COLO829 (cell line): ENCODE results near the gene SCP2.

Source experiments
- DNase-seq: peaks from one replicate; pipeline ENCODE4 v3.0.0; 2012; ENCODE audit warnings: low spot score

Gene SCP2

DNA sequence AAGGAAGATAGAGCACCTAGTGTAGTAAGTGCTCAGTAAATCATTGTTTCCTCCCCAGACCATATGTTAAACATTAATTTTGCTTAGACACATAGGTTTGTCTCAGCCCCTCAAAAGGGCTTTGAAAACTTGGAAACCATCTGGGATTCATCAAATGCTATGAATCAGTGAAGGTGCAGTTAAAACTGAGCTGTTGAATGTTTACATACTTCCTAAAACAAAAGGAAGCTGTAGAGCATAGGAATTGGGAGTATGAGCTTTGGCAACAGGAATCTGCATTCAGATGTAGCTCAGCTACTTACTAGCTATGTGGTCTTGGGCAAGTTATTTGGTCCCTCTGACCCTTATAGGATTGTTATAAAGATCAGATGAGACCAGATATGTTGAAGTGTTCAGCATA, 116.2 kb downstream of the SCP2 start:
- no peak for DNase-seq

DNA sequence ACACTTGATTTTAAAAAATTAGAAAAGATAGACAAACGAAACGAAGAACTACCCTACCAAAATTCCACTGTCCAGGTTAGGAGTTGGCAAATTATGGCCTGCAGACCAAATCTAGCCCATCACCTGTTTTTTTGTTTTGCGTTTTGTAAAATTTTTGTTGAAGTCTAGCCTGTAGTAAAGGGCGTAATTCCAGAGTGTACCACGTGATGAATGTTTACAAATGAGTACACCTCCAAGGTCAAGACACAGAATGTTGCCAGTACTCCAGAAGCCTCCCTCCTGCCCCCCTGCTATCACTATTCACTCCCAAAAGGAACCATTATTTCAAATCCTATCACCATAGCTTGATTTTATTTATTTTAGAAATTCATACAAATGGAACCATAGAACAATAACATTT, 117.8 kb downstream of the SCP2 start:
- no peak for DNase-seq

DNA sequence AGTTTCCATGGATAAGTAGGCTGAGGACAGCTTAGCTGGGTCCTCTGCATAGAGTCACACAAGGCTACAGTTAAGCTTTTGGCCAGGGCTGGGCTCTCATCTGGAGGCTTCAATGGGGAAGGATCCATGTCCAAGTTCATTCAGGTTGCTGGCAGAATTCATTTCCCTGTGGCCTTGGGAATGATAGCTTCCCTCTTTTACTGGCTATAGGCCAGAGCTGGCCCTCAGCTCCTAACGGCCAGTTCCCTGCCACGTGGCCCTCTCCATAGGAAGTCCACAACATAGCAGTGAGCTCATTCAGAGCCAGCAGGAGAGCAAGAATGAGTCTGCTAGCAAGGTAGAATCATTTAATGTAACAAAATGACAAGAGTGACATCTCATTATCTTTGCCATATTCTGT, 119.9 kb downstream of the SCP2 start:
- DNase-seq: no peak

DNA sequence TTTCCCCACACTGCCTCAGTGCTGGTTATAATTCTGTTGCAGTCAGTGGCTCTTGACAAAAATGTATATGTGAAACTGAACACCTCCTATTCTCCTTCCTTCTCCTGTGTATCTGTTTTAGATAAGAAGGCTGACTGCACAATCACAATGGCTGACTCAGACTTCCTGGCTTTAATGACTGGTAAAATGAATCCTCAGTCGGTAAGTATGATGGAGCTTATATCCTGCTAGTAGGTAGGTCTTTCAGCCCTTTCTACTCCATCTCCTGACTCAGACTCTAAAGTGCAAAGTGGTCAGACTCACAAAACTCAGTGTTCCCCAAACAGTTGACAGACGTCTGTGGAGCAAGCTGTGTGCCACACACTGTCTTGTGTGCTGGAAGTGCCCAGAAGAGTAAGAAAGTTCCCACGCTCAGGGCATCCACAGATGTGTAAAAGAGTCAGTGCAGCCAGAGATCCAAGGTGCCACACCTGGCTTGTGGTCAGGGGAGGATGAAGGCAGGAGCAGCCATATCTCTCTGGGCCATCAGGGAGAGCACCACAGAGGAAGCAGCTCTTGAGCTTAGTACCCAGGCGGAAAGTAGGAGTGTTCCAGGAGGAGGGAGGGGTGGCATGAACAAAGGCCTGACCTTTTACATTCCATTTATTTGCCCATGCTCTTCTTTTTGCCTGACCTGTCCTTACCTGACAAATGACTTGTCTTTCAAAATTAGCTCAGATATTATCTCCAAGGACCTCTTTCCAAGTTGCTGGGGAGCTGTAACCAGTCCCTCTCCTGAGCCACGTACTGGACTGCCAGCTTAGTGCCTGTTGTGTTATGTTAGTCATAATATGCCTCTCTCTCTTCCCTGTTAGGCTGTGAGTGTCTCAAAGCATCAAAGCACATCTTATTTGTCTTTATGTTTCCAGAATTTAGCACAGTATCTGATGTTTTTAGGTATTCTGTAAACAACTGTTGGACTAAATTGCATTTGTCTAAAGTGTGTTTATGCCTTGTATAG, 121.0 kb downstream of the SCP2 start:
- DNase-seq: no peak

DNA sequence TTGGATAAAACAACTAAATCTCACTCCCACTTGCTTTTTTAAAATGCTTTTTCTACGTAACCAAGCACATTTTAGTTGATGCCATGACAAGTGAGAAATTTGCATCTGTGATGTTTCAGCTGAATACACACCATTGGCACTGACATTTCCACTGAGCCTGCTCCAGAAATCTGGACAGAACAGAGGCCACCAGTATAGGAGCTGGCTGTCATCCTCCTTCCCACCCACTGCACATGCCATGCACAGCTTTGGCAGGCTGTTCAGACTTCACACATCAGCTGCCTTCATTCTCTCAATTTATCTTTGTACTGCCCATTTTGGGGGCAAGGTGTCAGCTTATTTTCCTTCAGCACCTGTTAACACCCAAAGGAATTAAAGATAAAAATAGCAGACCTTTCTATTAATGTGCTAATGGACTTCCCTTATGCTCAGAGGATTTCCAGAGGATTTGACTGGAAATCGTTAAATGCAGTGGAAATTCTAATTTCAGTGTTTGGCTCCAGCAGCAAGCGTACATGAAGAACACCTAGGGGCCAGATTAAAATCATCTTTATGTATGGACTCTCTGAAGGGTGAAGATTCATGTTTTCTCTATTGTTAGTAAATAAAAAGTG, 122.0 kb downstream of the SCP2 start:
- DNase-seq: no peak

DNA sequence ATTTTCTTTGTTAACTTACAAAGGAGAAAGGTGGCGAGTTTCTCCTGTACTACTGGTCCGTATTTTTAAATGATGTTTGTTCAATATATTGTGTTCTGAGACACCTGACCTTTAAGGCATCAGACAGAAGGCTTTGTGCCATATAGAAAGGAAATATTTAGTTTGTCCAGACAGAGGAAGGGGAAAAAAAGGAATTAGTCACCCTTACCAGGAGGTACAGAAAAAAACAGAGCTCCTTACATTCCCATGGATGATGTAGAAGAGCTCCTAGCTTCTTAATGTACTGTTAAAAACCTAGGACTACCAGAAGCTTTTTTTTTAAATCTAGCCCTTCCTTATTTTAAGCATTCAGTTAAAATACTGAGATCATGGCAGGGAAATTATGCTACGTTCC, 122.5 kb downstream of the SCP2 start:
- no peak for DNase-seq

DNA sequence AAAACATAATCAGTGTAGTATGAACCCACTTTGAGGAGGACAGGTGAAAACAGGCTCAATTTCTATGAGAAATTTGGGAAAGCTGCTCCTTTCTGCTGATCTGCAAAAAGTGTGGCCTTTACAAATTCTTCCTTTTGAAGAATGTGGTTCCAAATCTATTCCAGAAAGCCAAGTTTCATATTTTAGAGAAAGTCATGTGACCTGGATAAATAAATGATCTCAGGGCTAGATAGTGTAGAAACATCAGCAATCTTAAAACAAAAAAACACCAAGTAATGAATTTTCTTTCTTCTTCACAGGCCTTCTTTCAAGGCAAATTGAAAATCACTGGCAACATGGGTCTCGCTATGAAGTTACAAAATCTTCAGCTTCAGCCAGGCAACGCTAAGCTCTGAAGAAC, 123.2 kb downstream of the SCP2 start:
- DNase-seq: no peak

DNA sequence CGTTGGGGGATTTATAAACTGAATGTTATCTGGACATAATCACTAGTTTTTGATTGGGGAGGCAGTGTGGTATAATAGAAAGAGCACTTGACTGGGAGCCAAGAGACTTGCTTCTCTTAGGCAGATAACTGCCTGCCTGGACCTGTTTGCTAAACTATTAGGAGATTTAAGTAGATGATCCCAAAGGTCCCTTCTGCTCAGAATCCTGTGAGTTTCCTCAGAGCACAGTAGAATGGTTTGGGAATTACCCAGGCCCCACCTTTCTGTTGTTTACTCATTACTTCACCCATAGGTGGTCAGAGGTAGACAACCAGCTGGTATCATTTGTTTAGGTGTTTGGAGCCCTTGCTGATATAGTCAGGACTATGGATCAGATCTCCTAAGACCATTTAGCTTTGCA, 124.6 kb downstream of the SCP2 start:
- DNase-seq: no peak

DNA sequence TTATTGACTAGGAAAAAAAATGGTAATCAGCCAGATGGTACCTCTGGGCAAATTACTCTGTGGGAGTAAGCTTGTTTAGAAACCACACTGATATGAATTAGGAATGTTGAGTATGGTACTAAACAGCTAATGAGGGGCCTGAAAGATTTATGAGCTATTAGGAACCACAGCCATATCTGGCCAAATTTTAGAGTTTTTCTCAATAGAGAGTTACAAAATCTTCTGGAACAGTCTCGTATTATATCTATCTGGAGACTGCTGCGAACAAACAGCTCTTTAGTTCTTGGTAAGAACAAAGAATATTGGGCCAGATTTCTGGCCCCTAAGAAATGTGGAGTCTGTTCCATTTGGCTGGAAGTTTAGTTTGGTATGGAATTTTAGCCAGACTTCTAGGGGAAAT, 130.1 kb downstream of the SCP2 start:
- DNase-seq: no peak

DNA sequence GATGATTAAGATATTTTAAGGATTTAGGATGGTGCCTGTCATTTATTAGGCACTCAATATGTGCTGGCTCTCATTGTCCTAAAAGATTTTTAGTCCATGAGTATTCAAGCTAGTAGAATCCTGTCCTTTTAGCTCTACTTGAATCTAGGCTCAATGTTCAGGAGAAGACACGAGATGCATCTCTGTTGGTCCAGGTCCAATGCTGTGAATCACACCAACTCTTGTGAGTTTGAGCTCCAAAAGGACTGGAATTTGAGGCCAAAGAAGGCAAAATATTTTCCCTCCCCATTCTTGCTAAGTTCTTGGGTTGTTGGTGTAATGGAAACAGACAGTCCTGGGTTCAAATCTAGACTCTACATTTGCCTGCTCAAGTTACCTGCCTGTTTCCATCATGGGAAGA, 133.5 kb downstream of the SCP2 start:
- no peak for DNase-seq

DNA sequence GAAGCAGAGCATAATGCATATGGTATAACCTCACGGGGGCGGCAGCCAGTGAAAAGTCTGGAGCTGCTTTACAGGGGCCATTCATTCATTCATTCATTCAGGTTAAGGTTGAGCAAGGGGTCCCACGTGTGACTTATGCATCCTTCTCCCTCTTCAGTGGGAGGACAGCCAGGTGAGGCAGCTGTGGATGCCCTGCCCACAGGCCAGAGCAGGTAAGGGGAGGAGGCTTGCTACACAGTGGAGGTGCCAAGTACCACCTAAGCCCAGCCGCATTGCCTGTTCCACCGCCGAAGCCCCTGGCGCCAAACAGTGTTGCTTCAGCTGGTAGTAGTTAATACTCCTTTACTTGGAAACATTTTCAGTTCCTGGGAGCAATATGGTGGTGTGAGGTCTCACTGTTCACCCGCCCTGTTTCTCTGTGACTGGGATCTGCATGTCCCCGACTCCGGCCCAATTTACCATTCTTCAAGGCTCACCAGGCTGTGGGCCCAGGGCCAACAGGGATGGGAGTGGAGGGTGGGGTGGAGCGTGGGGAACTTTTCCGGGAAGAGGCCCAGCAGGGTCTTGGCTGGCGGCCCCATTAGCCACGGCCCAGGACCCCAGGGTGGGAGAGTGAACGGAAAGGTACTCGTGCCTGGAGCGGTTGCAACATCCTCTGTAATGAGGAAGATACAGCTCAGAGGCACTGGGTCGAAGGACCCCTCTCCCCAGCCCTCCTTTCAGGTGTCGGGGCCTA, 134.2 kb downstream of the SCP2 start:
- DNase-seq: no peak

DNA sequence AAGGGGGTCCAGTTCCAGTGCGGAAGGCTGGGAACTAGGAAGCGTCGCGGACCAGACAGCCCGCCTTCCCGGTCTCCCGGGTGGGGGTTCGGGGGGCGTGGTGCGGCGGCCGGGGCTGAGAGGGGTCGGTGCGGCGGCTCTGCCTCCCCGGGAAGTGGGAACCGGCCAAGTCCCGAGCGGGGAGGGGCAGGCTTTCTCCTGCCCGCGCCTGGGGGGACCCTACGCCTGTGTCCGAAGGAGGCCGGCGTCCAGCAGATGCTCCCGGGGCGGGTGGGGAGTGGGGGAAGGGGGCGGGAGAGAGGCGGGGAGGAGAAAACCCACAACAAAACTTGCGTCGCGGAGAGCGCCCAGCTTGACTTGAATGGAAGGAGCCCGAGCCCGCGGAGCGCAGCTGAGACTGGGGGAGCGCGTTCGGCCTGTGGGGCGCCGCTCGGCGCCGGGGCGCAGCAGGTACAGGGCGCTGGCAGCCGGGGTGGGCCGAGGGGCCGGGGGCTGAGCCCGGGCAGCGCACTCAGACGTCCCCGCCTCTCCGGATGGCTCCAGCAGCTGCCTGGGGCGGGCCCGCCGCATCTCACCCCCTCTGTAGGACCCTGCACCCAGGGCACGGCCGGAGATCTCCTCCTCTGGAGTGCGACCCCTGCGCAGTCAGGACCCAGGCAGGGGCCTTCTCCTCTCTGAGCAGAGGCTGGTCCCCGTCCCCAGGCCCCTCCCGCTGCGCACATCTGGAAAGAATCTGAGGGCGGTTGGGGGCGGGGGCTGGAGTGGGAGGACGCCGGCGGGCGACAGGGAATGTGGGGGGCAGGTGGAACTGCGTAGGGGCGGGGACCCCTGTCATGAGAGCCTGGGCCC, 135.0 kb downstream of the SCP2 start, which contains the start of gene PODN:
PODN (plus strand) TSS at position 355 of the 849 bp plus-strand sequence. CDS start 7,643 bp downstream, outside the sequence.
- DNase-seq: no peak

DNA sequence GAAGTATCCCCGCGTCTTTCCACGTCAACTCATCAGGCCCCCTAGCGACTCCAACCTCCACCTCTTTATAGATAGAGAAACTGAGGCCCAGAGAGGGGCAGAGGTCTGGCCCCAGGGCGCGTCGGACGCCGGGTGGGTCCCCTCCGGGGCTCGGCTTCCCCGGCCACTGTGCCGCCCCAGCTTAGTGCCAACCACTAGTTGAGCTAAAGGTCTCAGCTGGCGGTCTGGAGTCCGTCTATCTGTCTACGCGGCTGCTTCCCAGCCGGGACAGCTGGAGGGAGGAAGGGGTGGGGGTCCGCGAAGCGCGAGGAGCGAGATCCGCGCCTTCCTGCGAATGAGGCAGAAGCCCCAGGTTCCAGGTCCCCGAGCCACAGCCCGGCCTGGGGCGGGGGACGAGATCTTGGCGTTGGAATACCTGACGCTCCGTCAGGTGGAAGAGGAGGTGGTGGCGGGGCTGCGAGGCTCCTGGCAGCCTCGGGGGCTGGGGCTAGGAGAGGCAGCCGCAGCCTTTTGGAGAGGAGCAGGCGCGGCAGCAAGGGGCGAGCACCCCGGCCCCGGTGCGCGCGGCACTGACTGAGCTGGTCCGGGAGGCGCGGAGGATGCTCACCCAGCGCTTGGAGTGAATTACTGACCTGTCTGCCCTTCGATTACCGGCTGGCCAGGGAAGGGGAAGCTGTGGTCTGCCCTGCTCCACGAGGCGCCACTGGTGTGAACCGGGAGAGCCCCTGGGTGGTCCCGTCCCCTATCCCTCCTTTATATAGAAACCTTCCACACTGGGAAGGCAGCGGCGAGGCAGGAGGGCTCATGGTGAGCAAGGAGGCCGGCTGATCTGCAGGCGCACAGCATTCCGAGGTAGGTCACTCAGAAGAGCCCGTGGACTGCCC, 135.9 kb downstream of the SCP2 start:
- DNase-seq: no peak

DNA sequence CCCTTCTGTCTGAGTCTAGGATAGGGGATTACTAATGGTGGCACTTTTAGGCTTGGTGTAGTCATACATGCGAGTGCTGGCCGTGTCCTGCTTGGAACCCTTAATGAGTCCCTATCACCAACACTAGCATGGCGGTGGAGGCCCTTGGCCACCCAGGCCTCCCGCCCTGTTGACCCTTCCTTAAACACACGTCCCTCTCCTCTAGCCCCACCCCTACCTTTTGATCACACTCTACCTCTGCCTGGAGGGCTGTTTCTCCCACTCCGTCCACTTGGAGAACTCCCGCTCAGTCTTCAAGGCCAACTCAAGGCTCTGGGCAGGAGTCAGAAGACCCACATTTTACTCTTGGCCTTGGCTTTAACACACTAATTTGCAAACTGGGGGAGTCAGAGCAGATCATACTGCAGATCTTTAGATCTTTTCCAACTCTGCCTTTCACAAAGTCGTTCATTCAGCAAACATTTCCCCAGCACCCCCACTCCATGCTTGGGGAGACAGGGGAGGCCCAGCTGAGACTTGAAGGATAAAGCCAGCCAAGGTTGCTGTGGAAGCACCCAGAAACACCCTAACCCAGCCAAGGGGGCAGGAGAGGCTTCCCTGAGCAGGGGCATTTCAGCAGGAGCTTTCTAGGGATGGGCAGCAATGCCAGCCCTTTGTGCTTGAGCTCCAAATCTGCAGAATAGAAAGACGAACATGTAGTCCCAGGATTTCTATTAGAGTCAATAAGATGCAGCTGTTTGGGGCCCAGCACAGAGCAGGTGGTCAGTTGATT, 136.9 kb downstream of the SCP2 start:
- no peak for DNase-seq

DNA sequence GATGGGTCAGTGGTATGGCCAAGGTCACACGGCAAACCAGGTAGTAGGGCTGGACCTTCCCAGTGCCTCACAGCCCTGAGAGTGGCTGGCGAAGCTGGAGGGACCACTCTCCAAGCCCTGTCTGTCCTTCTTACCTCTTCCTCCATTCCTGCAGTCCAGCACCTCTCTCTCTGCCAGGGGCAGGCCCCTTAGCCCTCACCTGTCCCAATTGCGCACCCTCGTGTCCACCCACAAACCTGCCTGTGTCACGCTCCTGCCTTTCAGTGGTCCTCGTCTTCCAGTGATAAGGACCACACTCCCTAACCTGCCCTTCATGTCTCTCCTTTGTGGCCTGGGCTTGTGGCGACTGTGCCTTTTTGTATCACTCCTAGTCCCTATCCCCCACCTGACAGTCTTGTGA, 138.3 kb downstream of the SCP2 start:
- no peak for DNase-seq

DNA sequence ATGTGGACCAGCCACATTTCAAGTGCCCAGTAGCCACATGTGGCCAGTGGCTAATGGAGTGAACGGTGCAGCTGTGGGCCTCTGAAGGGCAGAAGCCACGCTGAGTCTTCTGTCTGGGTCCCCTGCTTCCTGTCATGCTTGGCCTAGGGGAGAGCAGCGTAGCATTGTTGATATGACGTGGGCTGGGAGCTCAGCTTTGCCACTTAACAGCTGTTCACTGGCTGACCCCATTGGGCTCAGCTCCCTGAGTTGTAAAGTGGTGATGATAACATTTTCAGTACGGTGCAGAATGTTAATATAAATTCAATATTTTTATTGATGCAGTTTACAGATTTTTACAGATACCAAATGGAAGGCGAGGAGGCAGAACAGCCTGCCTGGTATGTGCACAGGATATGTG, 139.4 kb downstream of the SCP2 start:
- no peak for DNase-seq

DNA sequence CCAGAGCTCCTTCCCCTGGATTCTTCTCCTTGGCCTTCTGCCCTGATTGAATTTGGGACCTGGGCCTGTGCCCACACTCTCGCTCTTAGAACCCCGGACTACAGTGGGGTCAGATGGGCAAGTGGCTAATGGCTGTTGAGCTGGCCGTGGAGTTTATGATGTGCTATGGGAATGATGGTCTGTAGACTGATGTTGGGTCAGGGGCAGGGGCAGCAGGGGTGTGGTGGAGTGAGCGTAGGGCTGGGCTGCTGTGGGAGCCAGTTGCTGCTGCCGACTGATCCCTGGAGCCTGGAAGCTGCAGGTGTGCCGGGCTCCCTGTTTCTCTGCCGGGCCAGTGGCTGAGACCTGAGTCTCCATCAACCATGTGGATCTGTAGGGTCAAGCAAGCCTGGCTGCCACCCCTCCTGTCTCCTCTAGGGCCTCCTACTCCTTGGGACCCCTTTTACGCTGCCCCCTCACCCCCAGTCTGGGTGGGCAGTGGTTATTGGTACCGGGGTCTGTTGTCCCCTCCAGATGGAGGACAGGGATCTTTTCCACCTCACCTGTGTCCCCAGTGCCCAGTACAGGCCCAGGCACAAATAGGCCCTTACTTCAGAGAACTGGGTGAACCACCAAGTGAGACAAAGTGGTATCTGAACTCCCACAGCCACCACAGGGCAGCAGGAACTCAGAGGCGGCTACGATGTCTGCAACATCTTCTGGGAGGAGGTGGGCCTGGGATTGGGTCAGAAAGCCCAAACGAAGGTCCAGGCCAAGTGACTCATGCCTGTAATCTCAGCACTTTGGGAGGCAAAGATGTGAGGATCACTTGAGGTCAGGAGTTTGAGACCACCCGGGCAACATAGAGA, 140.0 kb downstream of the SCP2 start:
- no peak for DNase-seq

DNA sequence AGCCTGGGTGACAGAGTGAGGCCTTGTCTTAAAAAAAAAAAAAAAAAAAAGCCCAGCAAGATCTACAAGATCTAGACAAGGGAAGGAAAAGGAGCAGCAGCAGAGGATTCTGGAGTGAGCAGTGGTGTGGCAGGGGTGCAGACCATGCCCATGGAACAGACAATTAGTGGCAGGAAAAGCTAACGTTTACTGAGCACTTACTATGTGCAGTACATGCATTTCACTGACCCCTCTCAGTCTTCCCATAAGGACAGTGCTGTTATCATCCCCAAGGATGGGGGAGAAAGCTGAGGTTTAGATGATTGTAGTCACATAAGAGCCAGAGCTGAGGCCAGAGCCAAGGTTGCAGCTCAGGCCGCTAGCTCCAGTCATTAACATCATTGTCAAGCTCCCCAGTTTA, 140.8 kb downstream of the SCP2 start:
- no peak for DNase-seq
